K562 (cell line): Measurements from ENCODE around the gene VIPR1. TPM values are rescaled to one million over a fixed set of nuclear protein-coding genes. Genes with fewer than 3 reads are reported as not detected.

Experiments used
- ATAC-seq: fragments of 200-7000 bp; cut with Tn5 transposase; 3 replicates; pipeline ENCODE4 v1.9.1; 2020; ENCODE audit warnings: moderate library complexity
- BruUV-seq: library from RNA; stranded (reverse); fragments of 400-500 nt; replicated peaks from 2 replicates; lab custom pipeline; 2021; lab: Mats Ljungman, UMichigan
- CTCF ChIA-PET: fragments of 300-600 bp; formaldehyde crosslinking; extraction: SDS; loops from one replicate; lab custom pipeline; 2021; ENCODE audit warnings: low intra/inter-chr PET ratio; lab: Yijun Ruan, JAX
- POLR2A ChIA-PET: fragments of 300-600, 350-650 bp; sonication (Branson Sonifier 250); formaldehyde crosslinking; extraction: SDS; loops from one replicate; lab custom pipeline; 2021; ENCODE audit warnings: antibody characterized with exemption, inconsistent platforms; lab: Yijun Ruan, JAX
- DNase-seq, 4 experiments: peaks; one replicate each; pipeline versions ENCODE4 v3.0.0 to v3.0.0-alpha.2; 2011 to 2018; ENCODE audit warnings: low spot score in 3 of 4, mixed read lengths in 3 of 4; ENCODE audit errors: extremely low read depth in 1 of 4
- FAIRE-seq: peaks from 2 replicates; lab custom pipeline; 2011; peaks lifted over from hg19 to GRCh38; lab: Jason Lieb, UNC
- H2AFZ ChIP-seq: 2 replicates; pipeline ENCODE4 v1.6.0; 2011; ENCODE audit warnings: low read depth, low read length, control low read depth, inconsistent platforms
- H3K27ac ChIP-seq: fragments of 200-600 bp; 3 replicates; pipeline ENCODE4 v1.8.0; 2011; ENCODE audit warnings: low read depth, mild to moderate bottlenecking, control low read depth, inconsistent platforms, low read length, moderate library complexity, mixed read lengths; ENCODE audit errors: extremely low read depth
- H3K27me3 ChIP-seq, 2 experiments: fragments of 300-600 bp in 1 of 2; 2 replicates in 1 of 2; 3 replicates in 1 of 2; pipeline versions ENCODE4 v1.6.0 to v1.8.0; 2011; ENCODE audit warnings: inconsistent platforms in 2 of 2, low read length in 2 of 2, mild to moderate bottlenecking in 1 of 2, mixed read lengths in 1 of 2, moderate library complexity in 1 of 2; ENCODE audit not compliant: control insufficient read depth in 2 of 2, insufficient read depth in 2 of 2
- H3K36me3 ChIP-seq: fragments of 300-600 bp; 3 replicates; pipeline ENCODE4 v1.8.0; 2011; ENCODE audit warnings: mild to moderate bottlenecking, low read length, inconsistent platforms; ENCODE audit not compliant: control insufficient read depth, insufficient read depth
- H3K4me1 ChIP-seq, 2 experiments: fragments of 200-600 bp in 1 of 2; replicated peaks in 1 of 2; 2 replicates in 1 of 2; 3 replicates in 1 of 2; pipeline versions ENCODE4 v1.5.1 to v1.8.0; 2011; ENCODE audit warnings: inconsistent platforms in 2 of 2, low read length in 2 of 2, mild to moderate bottlenecking in 1 of 2, mixed read lengths in 1 of 2, moderate library complexity in 1 of 2; ENCODE audit not compliant: control insufficient read depth in 2 of 2, insufficient read depth in 2 of 2
- H3K4me2 ChIP-seq: 2 replicates; pipeline ENCODE4 v1.6.1; 2011; ENCODE audit warnings: low read length, control low read depth, inconsistent platforms, mixed read lengths; ENCODE audit not compliant: insufficient read depth
- H3K4me3 ChIP-seq: fragments of 200-600 bp; sonication (generic), shearing (Covaris generic); 2 replicates; pipeline ENCODE4 v1.5.1; 2016; ENCODE audit warnings: control low read depth, inconsistent platforms
- H3K79me2 ChIP-seq: fragments of 200-600 bp; 3 replicates; pipeline ENCODE4 v1.8.0; 2011; ENCODE audit warnings: low read length, inconsistent platforms; ENCODE audit not compliant: control insufficient read depth, insufficient read depth
- H3K9ac ChIP-seq, 2 experiments: 2 replicates each; pipeline versions ENCODE4 v1.6.0 to v1.6.1; 2011; ENCODE audit warnings: low read depth in 2 of 2, low read length in 2 of 2, control low read depth in 1 of 2, inconsistent platforms in 1 of 2, mild to moderate bottlenecking in 1 of 2, mixed read lengths in 1 of 2; ENCODE audit not compliant: insufficient read depth in 1 of 2
- H3K9me1 ChIP-seq: one replicate; pipeline ENCODE4 v1.6.0; 2011; ENCODE audit warnings: inconsistent platforms, mild to moderate bottlenecking, low read length, moderate library complexity; ENCODE audit not compliant: control insufficient read depth, insufficient read depth
- H3K9me3 ChIP-seq: replicated peaks from 2 replicates; pipeline ENCODE4 v1.5.1; 2011; ENCODE audit warnings: low read depth, low read length, inconsistent platforms; ENCODE audit not compliant: control insufficient read depth, insufficient read depth
- H4K20me1 ChIP-seq: replicated peaks from 2 replicates; pipeline ENCODE4 v1.6.1; 2011; ENCODE audit warnings: low read length, inconsistent platforms, mixed read lengths; ENCODE audit not compliant: control insufficient read depth, insufficient read depth
- FOXM1 ChIP-seq, 2 experiments: fragments of 450-650 bp in 1 of 2; sonication (generic) in 1 of 2; formaldehyde crosslinking in 1 of 2; IDR thresholded peaks; 2 replicates each; pipeline versions ENCODE4 v1.6.1 to v1.9.0; 2017 to 2022; ENCODE audit warnings: low read depth in 2 of 2, mild to moderate bottlenecking in 2 of 2, missing genetic modification reagents in 1 of 2, moderate library complexity in 1 of 2
- MIER1 ChIP-seq: fragments of 450-650 bp; IDR thresholded peaks from 2 replicates; pipeline ENCODE4 v1.6.1; 2016; ENCODE audit warnings: antibody characterized with exemption, mild to moderate bottlenecking, low read depth
- NKRF ChIP-seq: fragments of 450-650 bp; IDR thresholded peaks from 2 replicates; pipeline ENCODE4 v1.6.1; 2016; ENCODE audit warnings: borderline replicate concordance
- NR1H2 ChIP-seq: sonication (generic); formaldehyde crosslinking; IDR thresholded peaks from 2 replicates; pipeline ENCODE4 v1.4.0; 2020; ENCODE audit warnings: mild to moderate bottlenecking, missing genetic modification reagents
- SREBF1 ChIP-seq: fragments of 150-350 bp; IDR thresholded peaks from 2 replicates; pipeline ENCODE4 v1.6.1; 2014; ENCODE audit warnings: antibody characterized with exemption, low read depth, low read length, borderline replicate concordance
- TBL1XR1 ChIP-seq, 2 experiments: IDR thresholded peaks; 2 replicates each; pipeline ENCODE4 v1.6.1; 2012; ENCODE audit warnings: improper control_type of control experiment in 2 of 2, low read length in 2 of 2, mild to moderate bottlenecking in 1 of 2
- ZNF140 ChIP-seq: fragments of 250-450 bp; sonication (Bioruptor Pico); IDR thresholded peaks from 2 replicates; pipeline ENCODE4 v1.8.0; 2021; ENCODE audit warnings: moderate library complexity, mild to moderate bottlenecking, inconsistent platforms
- WGBS: fragments of 100-300 bp; shearing (Covaris generic); methylation state at CpG from one replicate; pipeline ENCODE4 v1.1.6; 2016; ENCODE audit warnings: low coverage, mixed read lengths; ENCODE audit not compliant: insufficient coverage; ENCODE audit errors: missing lambda C conversion rate; 5-methylcytosine and 5-hydroxymethylcytosine counted together
- in situ Hi-C: fragments of 300-500 bp; cut with MboI; formaldehyde crosslinking; loops from 4 replicates; pipeline ENCODE4 v1.15.0; 2018; ENCODE audit warnings: inconsistent platforms, mixed read lengths
- intact Hi-C: fragments of 100-400 bp; cut with micrococcal nuclease; formaldehyde crosslinking; loops from 2 replicates; pipeline ENCODE4 v1.14.2; 2022
- polyA plus RNA-seq, 8 experiments: library from polyadenylated mRNA; depleted of rRNA in 4 of 8; stranded (reverse) in 5 of 8; unstranded in 3 of 8; fragments of >200 nt; fragmentation: Nextera tagmentation in 2 of 8; fragmentation: Illumina TruSeq in 1 of 8; extraction: Ambion mirVana in 2 of 8; extraction: Trizol in 1 of 8; gene quantifications; 2 replicates each; pipeline versions ENCODE4 v1.2.1 to v1.2.3, GENCODE V29; 2011 to 2014; ENCODE audit warnings: inconsistent platforms in 1 of 8, missing spikeins in 1 of 8
- total RNA-seq, 7 experiments: library from RNA; depleted of rRNA in 6 of 7; stranded (reverse); fragments of >200 nt in 6 of 7; fragmentation: Illumina TruSeq in 2 of 7; extraction: Trizol in 2 of 7; gene quantifications; 2 replicates each; pipeline versions ENCODE4 v1.2.1 to v1.2.3, GENCODE V29; 2011 to 2021; ENCODE audit warnings: low replicate concordance in 1 of 7

The VIPR1 gene
- total and polyA plus RNA-seq, 9 of the 15 experiments (the other 6 are each of a cell fraction or from before 2014, with no cell fraction given), result 0.04 to 0.38 (median 0.12) TPM; not detected in 3

GRCh38 chr3:42531470-42531869, 29.0 kb downstream of the VIPR1 start:
- Histone ChIP-seq H3K4me3 (no peak overlapping the region), H3K27ac (no peak overlapping the region), H3K79me2 (no peaks in the 10 kb centered on the region), H3K27me3 (peaks cover 20 to 49% of the 10 kb centered on the region in 2 experiments), H3K36me3 (no peaks in the 10 kb centered on the region), H3K9me1 (no peaks in the 10 kb centered on the region), H2AFZ (no peak overlapping the region), H4K20me1 (peaks cover 12% of the 10 kb centered on the region; the same call in 1 of the 2 replicates), H3K9me3 (no peaks in the 10 kb centered on the region), H3K9ac (no peak overlapping the region), H3K4me2 (no peak overlapping the region), H3K4me1 (peaks cover 0 to 14% of the 10 kb centered on the region in 2 experiments; a peak in 2 of 5 replicates)
- no peak for ATAC-seq
- POLR2A ChIA-PET, result interaction anchor here (0.6 to 0.8 kb wide), 3 partner anchors 9 to 300 kb away, joined by 3 to 5 read pairs (median 4); no protein-coding TSS in a partner anchor
- WGBS, result 2% methylated on average over 6 of the region's 6 CpGs
- CTCF ChIA-PET, result no interaction called here
- TF ChIP-seq NR1H2 (CRISPR knock-in tag), result no peak
- TF ChIP-seq FOXM1 (IDR thresholded peaks at IDR 0.05; ENCODE audit: low read depth), result no peak
- TF ChIP-seq FOXM1 (CRISPR knock-in tag; IDR thresholded peaks at IDR 0.05; ENCODE audit: low read depth), result no peak
- TF ChIP-seq NKRF, result no peak
- TF ChIP-seq MIER1, result no peak
- no peak for TF ChIP-seq SREBF1
- TF ChIP-seq ZNF140 (CRISPR knock-in tag), result no peak
- TF ChIP-seq TBL1XR1 (IDR thresholded peaks at IDR 0.05; ENCODE audit: low read length in 2 of 2), result no peak
- no peak for FAIRE-seq
- in situ Hi-C loops (no loop called here), intact Hi-C loops (no loop called here)
- no peak for DNase-seq
- no TSS peak for BruUV-seq
